Small intestine (tissue), 7 donors: ENCODE results near the gene TTPAL. TPM values are rescaled to one million over a fixed set of nuclear protein-coding genes. Genes with fewer than 3 reads are reported as not detected.

Experiments
- DNase-seq, 2 donors: peaks; one replicate each; pipeline versions ENCODE4 v3.0.0 to v3.0.0-alpha.2; 2013
- FAIRE-seq: peaks from 2 replicates; lab custom pipeline; 2012; peaks lifted over from hg19 to GRCh38; lab: Jason Lieb, UNC
- H3K27ac ChIP-seq, 3 donors: one replicate each; pipeline ENCODE4 v1.5.1; 2013; ENCODE audit warnings: low read length in 2 of 3, mild to moderate bottlenecking in 2 of 3, control low read depth in 1 of 3, inconsistent platforms in 1 of 3, low read depth in 1 of 3, moderate library complexity in 1 of 3
- H3K27me3 ChIP-seq, 3 donors: one replicate each; pipeline ENCODE4 v1.6.1; 2013; ENCODE audit warnings: low read length in 3 of 3, inconsistent platforms in 1 of 3; ENCODE audit not compliant: control insufficient read depth in 3 of 3, insufficient read depth in 3 of 3
- H3K36me3 ChIP-seq, 3 donors: one replicate each; pipeline ENCODE4 v1.6.1; 2013; ENCODE audit warnings: low read length in 3 of 3, inconsistent platforms in 1 of 3, low read depth in 1 of 3, mild to moderate bottlenecking in 1 of 3, moderate library complexity in 1 of 3; ENCODE audit not compliant: control insufficient read depth in 3 of 3, insufficient read depth in 2 of 3
- H3K4me1 ChIP-seq, 3 donors: one replicate each; pipeline ENCODE4 v1.6.1; 2013; ENCODE audit warnings: low read length in 2 of 3, inconsistent platforms in 1 of 3, low read depth in 1 of 3, mild to moderate bottlenecking in 1 of 3, moderate library complexity in 1 of 3; ENCODE audit not compliant: control insufficient read depth in 3 of 3, insufficient read depth in 2 of 3
- H3K4me3 ChIP-seq, 3 donors: one replicate each; pipeline ENCODE4 v1.5.1; 2013; ENCODE audit warnings: low read length in 3 of 3, control low read depth in 1 of 3, inconsistent platforms in 1 of 3, low read depth in 1 of 3, mild to moderate bottlenecking in 1 of 3, moderate library complexity in 1 of 3
- H3K9me3 ChIP-seq, 2 donors: one replicate each; pipeline ENCODE4 v1.6.1; 2013; ENCODE audit warnings: low read depth in 1 of 2, low read length in 1 of 2; ENCODE audit not compliant: control insufficient read depth in 2 of 2, insufficient read depth in 1 of 2
- WGBS, 3 donors: extraction: QIAGEN DNeasy Blood & Tissue Kit; methylation state at CpG; one replicate each; pipeline ENCODE4 v1.1.7; 2013; 5-methylcytosine and 5-hydroxymethylcytosine counted together
- polyA plus RNA-seq, 4 donors: library from polyadenylated mRNA; stranded (reverse) in 3 of 4; unstranded in 1 of 4; fragments of 200-250 nt in 3 of 4; fragments of 120-200 nt in 1 of 4; gene quantifications; one replicate each; pipeline versions ENCODE4 v1.2.1 to v1.2.3, GENCODE V29; 2013
- donor health status: healthy with polysubstance abuse.
- donor health status: control.
- donor health status: control.
- donor health status: Bipolar disorder and iron deficiency.
- donor health status: healthy.

The TTPAL gene
- polyA plus RNA-seq, 4 donors, result 1.8 to 10.2 (median 3.6) TPM

GRCh38 chr20:44478206-44478605, 2.5 kb downstream of the TTPAL start:
- peaks cover 0 to 23% (median 0%) of the 10 kb centered on the region in 3 donors for H3K36me3 ChIP-seq
- no peak overlapping the region for H3K4me3 ChIP-seq
- H3K27ac ChIP-seq, result no peak overlapping the region
- no peaks in the 10 kb centered on the region for H3K27me3 ChIP-seq
- 84 to 87% (median 84%) methylated on average over 6 of the region's 6 CpGs for WGBS, 3 donors
- H3K9me3 ChIP-seq, result no peaks in the 10 kb centered on the region
- DNase-seq (no peak), FAIRE-seq (no peak)
- peaks cover 0 to 6% (median 0%) of the 10 kb centered on the region in 3 donors for H3K4me1 ChIP-seq

DNA sequence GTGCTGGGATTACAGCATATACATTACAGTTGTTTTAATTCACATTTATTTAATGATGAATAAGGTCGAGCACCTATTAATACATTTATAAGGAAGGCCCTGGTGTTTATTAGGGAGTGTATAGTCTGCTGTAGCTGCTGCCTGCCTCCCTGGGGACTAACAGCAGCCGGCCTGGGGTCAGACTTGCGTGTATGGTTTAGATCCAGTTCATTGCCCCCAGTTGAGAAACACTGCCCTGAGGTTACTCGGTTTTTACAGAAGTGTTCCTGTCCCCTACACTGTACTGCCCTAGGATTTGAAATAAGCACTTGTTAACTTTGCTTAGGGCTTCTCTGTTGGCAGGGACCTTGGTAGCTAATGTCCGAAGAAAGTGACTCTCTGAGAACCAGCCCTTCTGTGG, 4.0 kb downstream of the TTPAL start:
- Histone ChIP-seq H3K4me3 (no peak overlapping the region), H3K27ac (no peak overlapping the region), H3K36me3 (peaks cover 0 to 33% (median 8%) of the 10 kb centered on the region in 3 donors), H3K9me3 (no peaks in the 10 kb centered on the region), H3K4me1 (peaks cover 0 to 6% (median 0%) of the 10 kb centered on the region in 3 donors), H3K27me3 (no peaks in the 10 kb centered on the region)
- DNase-seq (no peak), FAIRE-seq (no peak)
- 81 to 84% (median 83%) methylated on average over 5 of the region's 5 CpGs for WGBS, 3 donors

GRCh38 chr20:44480097-44480496, 4.4 kb downstream of the TTPAL start:
- DNase-seq (no peak), FAIRE-seq (no peak)
- no peaks in the 10 kb centered on the region for H3K9me3 ChIP-seq
- H3K36me3 ChIP-seq, result peaks cover 0 to 37% (median 8%) of the 10 kb centered on the region in 3 donors
- H3K27me3 ChIP-seq, result no peaks in the 10 kb centered on the region
- no peak overlapping the region for H3K4me3 ChIP-seq
- no peak overlapping the region for H3K27ac ChIP-seq
- H3K4me1 ChIP-seq, result peaks cover 0 to 4% (median 0%) of the 10 kb centered on the region in 3 donors
- 94 to 98% (median 95%) methylated on average over 18 of the region's 18 CpGs for WGBS, 3 donors

DNA sequence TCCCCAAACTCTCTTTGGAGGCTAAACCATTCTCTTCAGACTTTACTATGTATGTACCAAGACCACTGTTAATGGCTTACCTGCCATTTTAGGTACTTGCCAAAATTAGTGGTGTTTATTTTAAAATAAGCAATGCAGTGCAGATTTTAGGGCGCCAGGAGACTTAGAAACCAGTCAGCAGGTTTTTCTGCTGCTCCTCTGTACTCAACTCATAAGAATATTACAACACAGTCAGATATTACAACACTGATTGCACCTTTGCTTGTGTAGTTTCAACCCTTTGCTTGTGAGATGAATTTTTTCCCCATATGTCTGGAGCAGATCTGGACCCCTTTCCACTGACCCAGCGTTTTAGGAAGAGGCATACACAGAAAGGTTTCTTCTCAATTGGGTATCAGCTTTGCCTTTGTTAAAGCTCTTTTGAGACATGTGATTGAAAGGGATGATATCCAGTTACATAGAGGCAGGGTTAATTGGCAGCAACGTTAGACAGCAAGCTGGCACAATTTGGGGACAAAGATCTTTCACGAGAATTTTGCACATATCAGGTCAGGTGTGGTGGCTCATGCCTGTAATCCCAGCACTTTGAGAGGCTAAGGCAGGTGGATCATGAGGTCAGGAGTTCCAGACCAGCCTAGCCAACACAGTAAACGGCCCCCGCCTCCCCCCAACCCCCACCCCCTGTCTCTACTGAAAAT, 6.2 kb downstream of the TTPAL start:
- 58 to 76% (median 75%) methylated on average over 6 of the region's 6 CpGs for WGBS, 3 donors
- Histone ChIP-seq H3K36me3 (peaks cover 6 to 44% (median 8%) of the 10 kb centered on the region in 3 donors), H3K4me3 (no peak overlapping the region), H3K27ac (no peak overlapping the region), H3K27me3 (no peaks in the 10 kb centered on the region), H3K4me1 (no peaks in the 10 kb centered on the region), H3K9me3 (no peaks in the 10 kb centered on the region)
- FAIRE-seq, result no peak
- DNase-seq, result peak in 1 of 2 donors; percentile 26

GRCh38 chr20:44483112-44483511, 7.4 kb downstream of the TTPAL start:
- WGBS, 3 donors, result 86 to 96% (median 89%) methylated on average over 5 of the region's 5 CpGs
- Histone ChIP-seq H3K27me3 (no peaks in the 10 kb centered on the region), H3K27ac (no peak overlapping the region), H3K9me3 (no peaks in the 10 kb centered on the region), H3K4me3 (no peak overlapping the region), H3K36me3 (peaks cover 6 to 52% (median 8%) of the 10 kb centered on the region in 3 donors), H3K4me1 (no peaks in the 10 kb centered on the region)
- FAIRE-seq (no peak), DNase-seq (no peak)

DNA sequence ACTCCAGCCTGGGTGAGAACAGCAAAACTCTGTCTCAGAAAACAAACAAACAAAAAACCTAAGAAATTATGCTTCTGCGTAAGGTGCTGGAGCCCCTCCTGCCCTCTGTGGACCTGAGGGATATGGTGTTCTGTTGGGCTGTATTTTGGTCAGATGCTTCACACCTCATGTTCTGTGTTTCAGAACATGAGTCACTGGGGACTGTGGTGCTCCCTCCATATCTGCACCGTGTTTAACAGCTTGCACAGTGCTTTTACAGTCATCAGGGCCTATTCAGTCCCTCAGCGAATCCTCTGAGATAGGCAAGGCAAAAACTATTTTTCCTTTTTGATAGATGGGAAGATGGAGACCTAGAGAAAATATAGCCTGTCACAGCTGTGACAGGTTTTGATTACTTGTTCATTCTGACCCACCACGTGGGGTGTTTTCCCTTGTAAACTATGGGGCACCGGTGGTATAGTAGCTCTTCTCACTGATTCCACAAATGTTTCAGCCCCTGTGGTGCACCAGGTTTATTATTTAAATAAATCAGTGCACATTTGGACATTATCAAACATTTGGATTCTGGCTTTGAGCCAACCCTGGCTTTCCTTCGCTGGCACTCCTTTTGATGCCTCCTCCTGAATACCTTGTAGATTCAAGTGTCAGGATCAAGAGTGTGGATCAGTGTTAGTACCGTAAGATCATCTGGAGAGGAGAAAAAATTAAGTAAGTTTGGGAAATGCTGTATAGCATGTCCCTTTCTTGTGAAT, 9.6 kb downstream of the TTPAL start:
- H3K27me3 ChIP-seq, result no peaks in the 10 kb centered on the region
- WGBS, 3 donors, result 85 to 87% (median 85%) methylated on average over 7 of the region's 7 CpGs

GRCh38 chr20:44485830-44486198, 10.1 kb downstream of the TTPAL start:
- Histone ChIP-seq H3K27me3 (no peaks in the 10 kb centered on the region), H3K27ac (no peak overlapping the region), H3K9me3 (no peaks in the 10 kb centered on the region), H3K4me1 (no peaks in the 10 kb centered on the region), H3K4me3 (no peak overlapping the region), H3K36me3 (peaks cover 14 to 54% (median 17%) of the 10 kb centered on the region in 3 donors)
- no peak for FAIRE-seq
- 72 to 89% (median 81%) methylated on average over 2 of the region's 2 CpGs for WGBS, 3 donors
- no peak for DNase-seq

More for the DNA sequence above, 9.6 kb downstream of the TTPAL start:
- FAIRE-seq (no peak), DNase-seq (no peak)
- no peak overlapping the region for H3K27ac ChIP-seq
- H3K4me1 ChIP-seq, result no peaks in the 10 kb centered on the region
- no peak overlapping the region for H3K4me3 ChIP-seq
- H3K36me3 ChIP-seq, result peaks cover 14 to 57% (median 17%) of the 10 kb centered on the region in 3 donors
- no peaks in the 10 kb centered on the region for H3K9me3 ChIP-seq

DNA sequence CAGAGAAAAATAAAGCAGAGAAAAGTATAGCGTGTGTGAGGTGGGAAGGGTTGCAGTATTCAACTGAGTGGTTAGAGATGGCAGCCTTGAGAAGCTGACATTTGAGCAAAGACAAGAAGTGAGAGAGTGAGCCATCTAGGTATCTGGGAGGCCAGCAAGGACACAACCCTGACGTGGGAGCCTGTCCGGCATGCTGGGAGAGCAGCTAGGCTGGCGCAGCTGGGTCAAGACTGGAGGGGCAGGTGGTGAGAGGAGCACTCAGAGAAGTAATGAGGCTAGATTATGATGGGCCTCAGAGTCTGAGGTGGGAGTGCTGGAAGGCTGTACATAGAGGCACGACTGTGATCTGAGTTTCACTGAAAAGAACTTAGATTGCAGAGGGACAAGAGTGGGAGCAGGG, 12.9 kb downstream of the TTPAL start:
- Histone ChIP-seq H3K4me3 (no peak overlapping the region), H3K27me3 (no peaks in the 10 kb centered on the region), H3K36me3 (peaks cover 16 to 58% (median 17%) of the 10 kb centered on the region in 3 donors), H3K27ac (no peak overlapping the region), H3K9me3 (no peaks in the 10 kb centered on the region), H3K4me1 (no peaks in the 10 kb centered on the region)
- DNase-seq (no peak), FAIRE-seq (no peak)
- WGBS, 3 donors, result 90 to 91% (median 91%) methylated on average over 5 of the region's 5 CpGs
